KMS-11 (cell line): ENCODE measurements around the gene DRAM2.

Experiments
- H2AFZ ChIP-seq: fragments of 200-600 bp; sonication (generic); 2 replicates; pipeline ENCODE4 v1.6.1; 2016; ENCODE audit warnings: antibody characterized with exemption, mixed run types, low read depth
- H3K27ac ChIP-seq: fragments of 200-600 bp; sonication (generic); 2 replicates; pipeline ENCODE4 v1.6.1; 2016; ENCODE audit warnings: mild to moderate bottlenecking, mixed run types
- H3K27me3 ChIP-seq: fragments of 200-600 bp; sonication (generic); 2 replicates; pipeline ENCODE4 v1.6.1; 2017; ENCODE audit warnings: mild to moderate bottlenecking, low read depth, mixed run types, moderate library complexity; ENCODE audit not compliant: insufficient read depth
- H3K36me3 ChIP-seq: fragments of 200-600 bp; sonication (generic); 2 replicates; pipeline ENCODE4 v1.6.1; 2017; ENCODE audit warnings: mild to moderate bottlenecking, mixed run types; ENCODE audit not compliant: insufficient read depth
- H3K4me1 ChIP-seq: fragments of 200-600 bp; sonication (generic); 2 replicates; pipeline ENCODE4 v1.6.1; 2016; ENCODE audit warnings: mild to moderate bottlenecking, low read depth, mixed run types; ENCODE audit not compliant: poor library complexity, severe bottlenecking
- H3K4me2 ChIP-seq: fragments of 200-600 bp; sonication (generic); 2 replicates; pipeline ENCODE4 v1.7.0; 2016; ENCODE audit warnings: mild to moderate bottlenecking, mixed run types
- H3K4me3 ChIP-seq: fragments of 200-600 bp; sonication (generic); IDR thresholded peaks from 2 replicates; pipeline ENCODE4 v1.6.1; 2017; ENCODE audit warnings: low read depth, low read length, mixed read lengths; ENCODE audit not compliant: insufficient read depth
- H3K79me2 ChIP-seq: fragments of 200-600 bp; sonication (generic); 2 replicates; pipeline ENCODE4 v1.6.1; 2016; ENCODE audit warnings: low read depth, mixed run types; ENCODE audit not compliant: insufficient read depth
- H3K9ac ChIP-seq: fragments of 200-600 bp; sonication (generic); 2 replicates; pipeline ENCODE4 v1.6.1; 2016; ENCODE audit warnings: mild to moderate bottlenecking, mixed run types
- H4K20me1 ChIP-seq: fragments of 200-600 bp; sonication (generic); 2 replicates; pipeline ENCODE4 v1.6.1; 2016; ENCODE audit warnings: mild to moderate bottlenecking, mixed run types; ENCODE audit not compliant: insufficient read depth
- TF ChIP-seq, protein P1 (sequence below): fragments of 200-600 bp; sonication (generic); conservative IDR thresholded peaks from 2 replicates; pipeline ENCODE4 v1.6.1; 2017; ENCODE audit warnings: low read depth, mild to moderate bottlenecking, antibody characterized with exemption, low read length, moderate library complexity, mixed read lengths

The DRAM2 gene

DNA sequence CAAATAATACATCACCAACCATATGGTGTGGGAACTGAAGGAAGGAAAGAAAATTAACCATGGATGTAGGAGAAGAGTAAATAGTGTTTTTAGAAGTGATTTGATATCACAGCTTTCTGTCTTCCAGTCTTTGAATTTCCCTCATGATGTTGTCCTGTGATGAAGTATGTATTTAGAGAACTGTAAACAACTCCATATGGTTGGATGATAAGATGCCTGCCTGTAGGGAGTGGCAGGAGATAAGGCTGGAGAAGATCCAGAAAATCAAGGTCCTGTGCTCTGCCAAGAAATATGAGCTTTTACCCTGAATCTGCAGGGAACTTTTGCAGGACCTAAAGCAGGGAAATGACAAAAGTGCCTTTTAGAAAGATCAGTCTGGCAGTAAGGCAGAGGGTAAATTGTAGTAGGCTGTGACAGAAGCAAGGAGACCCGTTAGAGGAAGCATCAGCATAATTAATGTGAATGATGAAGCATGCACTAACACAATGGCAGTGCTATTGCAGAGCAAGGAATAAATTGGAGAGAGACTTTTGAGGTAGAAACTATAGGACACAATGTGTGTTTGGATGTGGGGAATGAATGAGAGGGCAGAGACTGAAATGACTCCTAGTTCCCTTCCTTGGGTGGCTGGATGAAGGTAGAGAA, 22.1 kb upstream of the DRAM2 start:
- Histone ChIP-seq H3K79me2 (no peaks in the 10 kb centered on the region), H3K36me3 (no peaks in the 10 kb centered on the region), H2AFZ (no peak overlapping the region), H3K4me3 (no peak overlapping the region), H3K4me2 (no peak overlapping the region), H3K27ac (no peak overlapping the region), H3K4me1 (no peaks in the 10 kb centered on the region), H3K9ac (no peak overlapping the region), H4K20me1 (no peaks in the 10 kb centered on the region), H3K27me3 (no peaks in the 10 kb centered on the region)
- TF ChIP-seq, protein P1, sequence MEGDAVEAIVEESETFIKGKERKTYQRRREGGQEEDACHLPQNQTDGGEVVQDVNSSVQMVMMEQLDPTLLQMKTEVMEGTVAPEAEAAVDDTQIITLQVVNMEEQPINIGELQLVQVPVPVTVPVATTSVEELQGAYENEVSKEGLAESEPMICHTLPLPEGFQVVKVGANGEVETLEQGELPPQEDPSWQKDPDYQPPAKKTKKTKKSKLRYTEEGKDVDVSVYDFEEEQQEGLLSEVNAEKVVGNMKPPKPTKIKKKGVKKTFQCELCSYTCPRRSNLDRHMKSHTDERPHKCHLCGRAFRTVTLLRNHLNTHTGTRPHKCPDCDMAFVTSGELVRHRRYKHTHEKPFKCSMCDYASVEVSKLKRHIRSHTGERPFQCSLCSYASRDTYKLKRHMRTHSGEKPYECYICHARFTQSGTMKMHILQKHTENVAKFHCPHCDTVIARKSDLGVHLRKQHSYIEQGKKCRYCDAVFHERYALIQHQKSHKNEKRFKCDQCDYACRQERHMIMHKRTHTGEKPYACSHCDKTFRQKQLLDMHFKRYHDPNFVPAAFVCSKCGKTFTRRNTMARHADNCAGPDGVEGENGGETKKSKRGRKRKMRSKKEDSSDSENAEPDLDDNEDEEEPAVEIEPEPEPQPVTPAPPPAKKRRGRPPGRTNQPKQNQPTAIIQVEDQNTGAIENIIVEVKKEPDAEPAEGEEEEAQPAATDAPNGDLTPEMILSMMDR, result no peak

GRCh38 chr1:111157431-111157830, 17.5 kb upstream of the DRAM2 start:
- Histone ChIP-seq H3K27me3 (no peaks in the 10 kb centered on the region), H2AFZ (no peak overlapping the region), H3K4me1 (no peaks in the 10 kb centered on the region), H3K4me3 (no peak overlapping the region), H3K27ac (no peak overlapping the region), H4K20me1 (no peaks in the 10 kb centered on the region), H3K4me2 (no peak overlapping the region), H3K36me3 (no peaks in the 10 kb centered on the region), H3K9ac (no peak overlapping the region), H3K79me2 (no peaks in the 10 kb centered on the region)
- TF ChIP-seq, protein P1, result no peak

DNA sequence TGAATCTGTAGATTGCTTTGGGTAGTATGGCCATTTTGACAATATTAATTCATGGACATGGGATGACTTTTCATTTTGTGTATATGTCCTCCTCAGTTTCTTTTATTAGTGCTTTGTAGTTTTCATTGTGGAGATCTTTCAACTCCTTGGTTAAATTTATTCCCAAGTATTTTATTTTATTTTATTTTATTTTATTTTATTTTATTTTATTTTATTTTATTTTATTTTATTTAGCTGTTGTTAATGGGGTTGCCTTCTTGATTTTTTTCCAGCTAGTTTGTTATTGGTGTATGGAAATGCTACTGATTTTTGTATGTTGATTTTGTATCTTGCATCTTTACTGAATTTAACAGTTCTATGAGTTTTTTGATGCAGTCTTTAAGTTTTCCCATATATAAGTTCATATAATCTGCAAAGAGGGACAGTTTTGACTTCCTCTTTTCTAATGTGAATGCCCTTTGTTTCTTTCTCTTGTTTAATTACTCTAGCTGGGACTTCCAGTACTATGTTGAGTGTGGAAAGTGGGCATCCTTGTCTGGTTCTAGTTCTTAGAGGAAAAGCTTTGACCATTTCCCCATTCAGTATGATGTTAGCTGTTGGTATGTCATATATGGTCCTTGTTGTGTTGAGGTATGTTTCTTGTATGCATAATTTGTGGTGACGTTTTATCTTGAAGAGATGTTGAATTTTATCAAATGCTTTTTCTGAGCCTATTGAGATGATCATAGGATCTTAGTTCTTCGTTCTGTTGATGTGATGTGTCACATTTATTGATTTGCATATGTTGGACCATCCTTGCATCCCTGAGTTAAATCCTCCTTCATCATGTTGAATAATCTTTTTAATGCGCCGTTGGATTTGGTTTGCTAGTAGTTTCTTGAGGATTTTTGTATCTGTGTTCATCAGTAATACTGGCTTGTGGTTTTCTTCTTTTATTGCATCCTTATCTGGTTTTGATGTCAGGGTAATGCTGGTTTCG, 14.4 kb upstream of the DRAM2 start:
- H3K27me3 ChIP-seq, result no peaks in the 10 kb centered on the region
- no peaks in the 10 kb centered on the region for H3K36me3 ChIP-seq
- no peaks in the 10 kb centered on the region for H3K4me1 ChIP-seq
- no peak overlapping the region for H3K4me2 ChIP-seq
- no peak overlapping the region for H3K4me3 ChIP-seq
- TF ChIP-seq, protein P1, result no peak
- no peak overlapping the region for H3K27ac ChIP-seq
- no peak overlapping the region for H3K9ac ChIP-seq
- no peaks in the 10 kb centered on the region for H4K20me1 ChIP-seq
- no peak overlapping the region for H2AFZ ChIP-seq
- H3K79me2 ChIP-seq, result no peaks in the 10 kb centered on the region

DNA sequence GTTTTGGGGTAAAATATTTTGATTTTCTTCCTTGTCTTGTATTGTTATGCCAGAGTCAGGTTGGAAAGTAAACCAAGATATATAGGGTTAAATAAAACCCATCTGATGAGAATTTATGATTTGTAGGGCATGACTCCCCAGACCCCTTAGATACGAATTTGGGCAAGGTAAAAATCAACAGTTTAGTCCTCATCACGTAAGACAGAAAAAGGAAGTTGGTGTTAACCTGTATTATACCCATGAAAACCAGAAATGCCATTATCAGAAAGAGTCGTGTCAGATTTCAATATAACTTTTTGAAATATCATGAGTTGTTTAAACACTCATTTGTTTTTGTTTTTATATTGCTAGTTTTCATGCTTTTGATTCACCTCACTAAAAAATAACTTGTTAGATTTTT, 11.9 kb upstream of the DRAM2 start:
- H3K79me2 ChIP-seq, result no peaks in the 10 kb centered on the region
- H3K4me1 ChIP-seq, result no peaks in the 10 kb centered on the region
- no peak overlapping the region for H3K4me3 ChIP-seq
- TF ChIP-seq, protein P1, result no peak
- H3K27ac ChIP-seq, result no peak overlapping the region
- H3K4me2 ChIP-seq, result no peak overlapping the region
- no peak overlapping the region for H2AFZ ChIP-seq
- no peaks in the 10 kb centered on the region for H3K27me3 ChIP-seq
- no peak overlapping the region for H3K9ac ChIP-seq
- no peaks in the 10 kb centered on the region for H4K20me1 ChIP-seq
- no peaks in the 10 kb centered on the region for H3K36me3 ChIP-seq
